Cerebellar nuclear complex (tissue), 1 donor: ENCODE data around the gene TNKS1BP1.
"Not testable (repeated sequence)": the region's sequence is repeated elsewhere in the genome, so short reads cannot be mapped to it uniquely, and the experiment has no call there.

ENCODE experiments used
- DNase-seq, 2 experiments: peaks; one replicate each; lab custom pipeline; 2025; lab: John Stamatoyannopoulos, UW

Gene TNKS1BP1

DNA sequence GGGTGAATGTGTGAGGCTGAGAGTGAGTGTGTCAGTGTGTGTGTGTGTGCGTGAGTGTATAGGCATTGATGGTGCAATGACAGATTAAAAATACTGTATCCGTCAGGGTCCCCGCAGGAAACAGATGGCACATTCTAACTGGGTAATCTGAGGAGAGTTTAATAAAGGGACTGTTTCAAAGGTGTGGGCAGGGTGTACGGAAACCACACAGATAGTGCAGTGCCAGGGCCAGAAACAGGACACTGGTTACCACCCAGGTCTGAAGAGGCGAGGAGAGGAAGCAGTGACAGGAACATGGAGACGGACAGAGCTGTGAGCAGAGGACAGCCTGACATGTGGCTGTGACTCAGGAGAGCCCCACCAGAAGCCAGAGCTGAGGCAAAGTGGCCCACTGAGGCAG, 29.9 kb upstream of the TNKS1BP1 start:
- no peak for DNase-seq

GRCh38 chr11:57353852-57354251, 29.1 kb upstream of the TNKS1BP1 start:
- no peak for DNase-seq

- no peak for DNase-seq
These were observed 28.7 kb upstream of the TNKS1BP1 start for GRCh38 chr11:57353446-57353845.

GRCh38 chr11:57353036-57353435, 28.3 kb upstream of the TNKS1BP1 start:
- DNase-seq, result no peak

GRCh38 chr11:57349491-57350274, 24.9 kb upstream of the TNKS1BP1 start:
- no peak for DNase-seq

DNA sequence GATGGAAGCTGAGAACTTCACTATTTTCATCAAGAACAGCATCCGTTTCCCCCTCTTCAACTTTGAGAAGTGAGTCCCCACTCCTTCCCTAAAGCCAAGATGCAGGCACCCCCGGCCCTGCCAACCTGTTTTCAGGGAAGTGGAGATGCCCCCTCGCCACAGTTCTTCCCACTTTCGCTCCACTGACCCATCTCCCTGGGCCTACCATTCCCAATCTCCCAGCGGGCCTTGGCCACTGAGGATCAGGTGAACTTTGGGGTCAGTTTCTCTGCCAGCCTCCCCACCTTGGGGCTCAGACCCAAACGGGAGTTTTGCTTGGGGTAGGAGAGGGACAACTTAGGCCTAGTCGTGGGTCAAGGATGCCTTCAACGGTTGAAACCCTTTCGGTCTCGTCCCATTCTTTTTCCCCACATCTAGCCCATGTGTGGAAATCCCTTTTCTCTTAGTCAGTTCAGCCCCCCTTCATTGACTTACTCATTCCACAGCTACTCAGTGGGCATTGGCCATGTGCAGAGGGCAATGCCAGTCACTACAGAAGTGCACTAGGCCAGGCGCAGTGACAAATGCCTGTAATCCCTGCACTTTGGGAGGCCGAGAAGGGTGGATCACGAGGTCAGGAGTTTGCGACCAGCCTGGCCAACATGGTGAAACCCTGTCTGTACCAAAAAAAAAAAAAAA, 24.0 kb upstream of the TNKS1BP1 start:
- DNase-seq, result no peak

DNA sequence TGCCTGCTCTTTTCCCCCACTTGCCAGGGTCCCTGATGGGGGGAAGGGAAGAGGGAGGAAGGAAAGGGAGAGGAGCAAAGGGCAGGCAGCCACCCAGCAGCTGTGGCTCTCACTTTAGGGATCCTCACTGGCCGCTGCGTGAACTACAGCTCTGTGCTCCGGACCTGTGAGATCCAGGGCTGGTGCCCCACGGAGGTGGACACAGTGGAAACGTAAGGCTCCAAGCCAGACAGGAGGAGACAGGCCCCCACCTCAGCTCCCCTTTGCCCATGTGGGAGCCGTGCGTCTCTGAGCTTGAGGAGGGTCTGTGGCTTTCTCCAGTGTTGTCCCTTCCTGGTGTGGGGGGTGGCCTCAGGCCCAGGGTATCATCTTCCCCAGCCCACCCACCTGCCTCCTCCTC, 23.3 kb upstream of the TNKS1BP1 start:
- no peak for DNase-seq

DNA sequence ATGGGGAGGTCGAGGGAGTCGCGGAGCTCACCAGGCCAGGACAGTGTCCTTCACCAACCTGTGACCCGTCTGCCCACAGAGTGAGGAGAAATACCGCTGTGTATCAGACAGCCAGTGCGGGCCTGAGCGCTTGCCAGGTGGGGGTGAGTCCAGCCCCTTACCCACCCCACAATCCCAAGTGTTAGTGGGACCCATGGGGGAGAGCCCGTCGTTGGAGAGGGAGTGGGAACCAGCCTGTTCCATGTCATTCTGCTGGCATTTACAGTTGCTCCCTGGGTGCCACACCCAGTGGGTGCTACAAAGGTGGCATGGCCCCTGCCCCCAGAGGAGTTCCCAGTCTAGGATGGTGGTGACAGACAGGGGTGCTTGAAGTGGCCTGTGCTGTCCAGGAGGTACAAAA, 22.6 kb upstream of the TNKS1BP1 start:
- DNase-seq, result no peak

GRCh38 chr11:57345555-57346211, 20.9 kb upstream of the TNKS1BP1 start:
- DNase-seq, result peak in 1 of 2 experiments; percentile 30

- no peak for DNase-seq
These were observed 20.1 kb upstream of the TNKS1BP1 start for GRCh38 chr11:57344826-57345225.

GRCh38 chr11:57343825-57344224, 19.1 kb upstream of the TNKS1BP1 start:
- DNase-seq, result no peak

DNA sequence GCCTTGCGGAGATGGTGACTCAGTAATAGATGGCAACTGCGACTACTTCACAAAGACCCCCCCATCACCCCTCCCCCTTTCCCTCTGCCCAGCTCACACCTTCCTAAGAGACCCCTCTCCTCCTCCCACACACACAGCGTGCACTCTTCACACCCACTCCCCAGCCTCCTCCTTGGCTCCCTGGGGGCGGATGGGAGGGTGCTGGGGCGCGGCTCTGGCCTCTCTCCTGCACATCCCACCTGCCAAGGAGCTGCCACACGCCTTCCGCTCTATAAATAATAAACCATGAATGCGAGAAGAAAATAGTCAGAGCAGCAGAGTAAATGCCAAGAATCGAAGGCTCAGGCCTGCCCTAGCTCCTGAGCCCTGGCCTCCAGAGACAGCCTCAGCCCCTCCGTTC, 17.9 kb upstream of the TNKS1BP1 start:
- DNase-seq, result no peak

GRCh38 chr11:57341250-57341808, 16.6 kb upstream of the TNKS1BP1 start:
- no peak for DNase-seq

- DNase-seq, result no peak
These were observed 15.4 kb upstream of the TNKS1BP1 start for GRCh38 chr11:57340039-57340615.

DNA sequence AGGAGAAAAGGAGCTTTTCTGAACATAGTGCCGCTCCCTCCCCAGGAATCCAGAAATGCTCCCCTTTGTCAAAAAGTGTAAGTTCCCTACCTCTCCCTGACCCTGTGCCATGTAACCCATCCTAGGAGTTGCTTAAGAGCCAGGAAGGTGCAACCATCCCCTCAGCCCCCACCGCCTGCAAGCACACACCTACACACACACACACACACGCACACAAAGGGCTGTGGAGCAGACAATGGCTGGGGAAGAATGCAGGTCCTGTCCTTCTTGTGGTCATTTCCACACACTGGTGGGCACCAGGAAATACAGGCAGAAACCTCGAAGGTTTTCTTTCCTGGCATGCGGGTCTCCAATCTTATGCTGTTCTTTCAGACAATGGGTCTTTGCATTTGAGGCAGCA, 14.6 kb upstream of the TNKS1BP1 start:
- DNase-seq, result no peak

DNA sequence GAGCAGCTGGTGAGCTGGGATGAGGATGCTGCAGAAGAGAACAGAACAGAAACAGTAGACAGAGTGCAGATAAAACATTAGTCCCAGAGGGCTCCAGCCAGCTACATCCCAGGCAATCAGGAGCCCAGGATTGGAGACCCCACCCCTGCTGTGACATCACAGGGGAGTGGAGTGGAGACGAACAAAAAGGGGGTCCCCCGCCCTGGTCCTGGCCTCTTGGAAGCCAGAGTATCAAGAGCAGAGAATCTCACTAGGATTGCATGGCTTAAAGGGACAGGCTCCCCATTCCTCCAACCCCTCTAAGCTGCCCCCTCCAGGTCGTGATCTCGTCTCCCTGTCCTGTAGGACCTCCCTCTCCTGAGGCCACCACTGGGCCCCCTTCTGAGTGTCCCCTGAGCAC, 13.4 kb upstream of the TNKS1BP1 start, which contains the start of gene P2RX3:
Gene P2RX3, plus strand, starts transcription at position 211 of the 400 bp plus-strand sequence. CDS start 199 bp downstream, outside the sequence.
- no peak for DNase-seq

DNA sequence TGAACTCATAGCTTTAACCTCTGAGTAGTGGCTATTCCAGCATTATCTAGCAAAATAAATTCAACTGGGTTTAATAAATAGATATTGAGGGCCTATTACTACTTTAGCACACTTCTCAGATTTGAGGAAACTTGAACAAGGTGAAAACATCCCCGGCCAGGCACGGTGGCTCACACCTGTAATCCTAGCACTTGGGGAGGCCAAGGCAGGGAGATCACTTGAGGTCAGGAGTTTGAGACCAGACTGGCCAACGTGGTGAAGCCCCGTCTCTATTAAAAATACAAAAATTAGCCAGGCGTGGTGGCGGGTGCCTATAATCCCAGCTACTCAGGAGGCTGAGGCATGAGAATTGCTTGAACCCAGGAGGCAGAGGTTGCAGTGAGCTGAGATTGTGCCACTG, 12.1 kb upstream of the TNKS1BP1 start:
- not testable (repeated sequence) for DNase-seq

DNA sequence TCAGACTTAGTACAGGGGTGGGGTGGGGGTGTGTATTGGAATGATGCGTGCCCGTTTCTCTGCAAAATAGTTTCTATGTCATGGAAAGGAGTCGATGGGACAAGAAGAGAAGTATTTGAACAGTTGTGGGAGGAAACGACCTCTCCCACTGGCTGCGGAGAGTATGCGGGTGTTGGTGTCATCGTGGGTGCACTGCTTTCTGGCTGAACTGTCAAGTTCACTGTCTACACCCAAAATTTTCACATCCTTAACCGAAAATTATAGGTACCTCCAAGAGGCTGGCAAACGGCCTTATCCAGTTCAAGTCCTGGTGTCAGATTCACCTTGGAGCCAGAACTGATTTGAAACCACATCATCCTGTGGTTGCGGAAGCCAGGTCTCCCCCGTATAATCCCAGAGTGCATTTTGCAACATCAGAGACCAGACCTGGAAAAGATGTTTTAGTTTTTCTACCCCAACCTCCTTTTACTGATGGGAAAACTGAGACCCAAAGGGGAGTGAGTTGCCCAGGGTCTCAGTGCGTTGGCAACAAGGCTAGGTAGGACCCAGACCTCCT, 11.4 kb upstream of the TNKS1BP1 start:
- DNase-seq, result no peak

DNA sequence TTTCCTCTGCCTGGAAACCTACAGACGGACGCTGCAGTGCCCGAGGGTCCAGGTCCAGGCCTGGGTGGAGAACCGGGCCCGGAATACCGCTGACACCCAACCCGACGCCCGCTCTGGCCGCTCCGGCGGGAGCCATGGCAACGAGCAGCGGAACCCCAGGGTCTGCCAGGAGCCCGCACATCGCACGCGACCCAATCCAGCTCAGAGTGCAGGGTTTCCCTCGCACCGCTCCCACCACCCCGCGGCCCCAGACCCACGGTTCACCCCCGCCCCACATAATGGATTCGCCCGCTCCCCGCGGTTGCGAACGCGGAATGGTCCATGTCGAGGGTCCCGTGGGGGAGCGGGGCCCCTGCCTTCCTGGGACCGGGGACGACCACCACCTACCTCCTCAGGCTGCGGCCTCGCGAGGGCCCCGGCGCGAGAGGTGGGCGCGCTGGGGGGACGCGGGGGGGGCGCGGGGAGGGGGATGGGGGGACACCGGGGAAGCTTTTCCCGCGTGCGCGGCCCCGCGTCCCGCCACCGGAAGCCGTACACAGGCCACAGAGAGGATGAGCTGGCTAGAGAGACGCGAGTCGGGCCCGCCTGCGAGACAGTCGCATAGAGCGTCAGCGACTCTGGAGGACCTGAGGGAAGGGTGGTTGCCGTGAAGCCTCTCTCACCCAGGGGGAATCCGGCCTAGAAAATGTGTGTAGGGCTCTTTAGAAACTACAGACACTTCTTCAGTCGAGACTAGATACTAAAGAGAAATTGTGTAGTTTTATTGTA, 10.8 kb upstream of the TNKS1BP1 start, which contains the start of gene SSRP1:
Gene SSRP1, minus strand, starts transcription at position 550 of the 768 bp plus-strand sequence. CDS start 771 bp downstream, outside the sequence.
- DNase-seq, result peak in 1 of 2 experiments; percentile 65

- no peak for DNase-seq
These were observed 10.2 kb upstream of the TNKS1BP1 start for GRCh38 chr11:57335023-57335342.
